ENCODE measurements around the gene TREML4.

- TF ChIP-seq POLR2A (IDR thresholded peaks at IDR 0.05; ENCODE audit: low read length) (peak; percentile 39), GATA1 (IDR thresholded peaks at IDR 0.05; ENCODE audit: low read depth, low read length) (no peak)
Observed at GRCh38 chr6:41200296-41200900, 27.8 kb upstream of the TREML4 start.
